Measurements from ENCODE around the gene STS.

Gene STS

GRCh38 chrX:7147413-7147977 is at the start of gene STS:
STS (plus strand) TSS chrX:7147712; CDS start chrX:7253200, 105,488 bp downstream.
- no peak for DNase-seq (ENCODE audit: low spot score)

GRCh38 chrX:7100022-7100421 is 47.5 kb upstream of the STS start:
- TF ChIP-seq, protein P1, sequence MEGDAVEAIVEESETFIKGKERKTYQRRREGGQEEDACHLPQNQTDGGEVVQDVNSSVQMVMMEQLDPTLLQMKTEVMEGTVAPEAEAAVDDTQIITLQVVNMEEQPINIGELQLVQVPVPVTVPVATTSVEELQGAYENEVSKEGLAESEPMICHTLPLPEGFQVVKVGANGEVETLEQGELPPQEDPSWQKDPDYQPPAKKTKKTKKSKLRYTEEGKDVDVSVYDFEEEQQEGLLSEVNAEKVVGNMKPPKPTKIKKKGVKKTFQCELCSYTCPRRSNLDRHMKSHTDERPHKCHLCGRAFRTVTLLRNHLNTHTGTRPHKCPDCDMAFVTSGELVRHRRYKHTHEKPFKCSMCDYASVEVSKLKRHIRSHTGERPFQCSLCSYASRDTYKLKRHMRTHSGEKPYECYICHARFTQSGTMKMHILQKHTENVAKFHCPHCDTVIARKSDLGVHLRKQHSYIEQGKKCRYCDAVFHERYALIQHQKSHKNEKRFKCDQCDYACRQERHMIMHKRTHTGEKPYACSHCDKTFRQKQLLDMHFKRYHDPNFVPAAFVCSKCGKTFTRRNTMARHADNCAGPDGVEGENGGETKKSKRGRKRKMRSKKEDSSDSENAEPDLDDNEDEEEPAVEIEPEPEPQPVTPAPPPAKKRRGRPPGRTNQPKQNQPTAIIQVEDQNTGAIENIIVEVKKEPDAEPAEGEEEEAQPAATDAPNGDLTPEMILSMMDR (IDR thresholded peaks at IDR 0.05; ENCODE audit: extremely low read depth, missing control alignments): no peak
- no peak for DNase-seq (ENCODE audit: low spot score)

More at GRCh38 chrX:7147413-7147977, at the start of gene STS:
- TF ChIP-seq, protein P1 (IDR thresholded peaks at IDR 0.05; ENCODE audit: extremely low read depth, missing control alignments): no peak

GRCh38 chrX:7102119-7102518 is 45.4 kb upstream of the STS start:
- DNase-seq (ENCODE audit: low spot score): no peak
- TF ChIP-seq, protein P1 (IDR thresholded peaks at IDR 0.05; ENCODE audit: extremely low read depth, missing control alignments): no peak

DNA sequence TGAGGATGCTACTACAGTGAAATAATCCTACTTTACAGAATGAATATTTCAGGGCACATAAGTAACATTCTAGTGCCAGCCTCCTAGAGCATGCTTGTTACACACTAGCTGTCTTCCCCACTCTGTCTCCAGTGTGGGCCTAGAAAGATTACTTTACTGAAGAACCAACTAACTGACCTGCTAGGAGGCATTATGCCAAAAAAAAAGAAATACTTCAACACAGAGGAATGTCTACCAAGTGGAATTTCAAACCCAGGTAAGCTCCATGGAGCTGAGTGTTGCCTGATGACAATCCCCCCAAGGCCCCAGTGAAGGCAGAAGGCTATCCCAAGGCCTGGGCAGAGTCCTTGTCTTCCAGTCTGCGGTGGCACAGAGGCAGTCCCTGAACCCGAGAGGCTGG is 40.9 kb upstream of the STS start:
- TF ChIP-seq, protein P1 (IDR thresholded peaks at IDR 0.05; ENCODE audit: extremely low read depth, missing control alignments): no peak
- no peak for DNase-seq (ENCODE audit: low spot score)

GRCh38 chrX:7108030-7108429 is 39.5 kb upstream of the STS start:
- TF ChIP-seq, protein P1 (IDR thresholded peaks at IDR 0.05; ENCODE audit: extremely low read depth, missing control alignments): no peak
- DNase-seq (ENCODE audit: low spot score): no peak

GRCh38 chrX:7109049-7109531 is 38.4 kb upstream of the STS start:
- DNase-seq (ENCODE audit: low spot score): no peak

More at GRCh38 chrX:7109049-7109531, 38.4 kb upstream of the STS start:
- TF ChIP-seq, protein P1 (IDR thresholded peaks at IDR 0.05; ENCODE audit: extremely low read depth, missing control alignments): no peak

All from GM20000 (cell line).